HCT116 (cell line): ENCODE results near the gene TPH2. TPM values are rescaled to one million over a fixed set of nuclear protein-coding genes. Genes with fewer than 3 reads are reported as not detected.

Experiments used
- ATAC-seq: fragments of 200-7000 bp; cut with Tn5 transposase; 2 replicates; pipeline ENCODE4 v1.9.1; 2020; ENCODE audit warnings: mild to moderate bottlenecking, moderate library complexity
- BruUV-seq: library from RNA; stranded (reverse); fragments of 400-500 nt; replicated peaks from 2 replicates; lab custom pipeline; 2021; lab: Mats Ljungman, UMichigan
- CTCF ChIA-PET: fragments of 300-600 bp; sonication (Branson Sonifier 250); formaldehyde crosslinking; loops from one replicate; lab custom pipeline; 2021; ENCODE audit warnings: antibody characterized with exemption; lab: Charles Lee
- POLR2A ChIA-PET: fragments of 300-600, 350-600 bp; sonication (Branson Sonifier 250); formaldehyde crosslinking; loops from one replicate; lab custom pipeline; 2021; ENCODE audit warnings: antibody characterized with exemption; lab: Charles Lee
- RAD21 ChIA-PET, 2 experiments: fragments of 300-600 bp; sonication (Branson Sonifier 250); formaldehyde crosslinking; loops; one replicate each; lab custom pipeline; 2023; ENCODE audit warnings: low total read pairs in 2 of 2; ENCODE audit not compliant: uncharacterized antibody in 2 of 2, unreplicated experiment in 2 of 2, low non-redundant PET in 1 of 2; lab: Charles Lee
- DNase-seq: peaks from one replicate; pipeline ENCODE4 v3.0.0-alpha.2; 2010; ENCODE audit warnings: low read depth, low spot score
- H2AFZ ChIP-seq: fragments of 200-600 bp; shearing (Covaris generic), sonication (generic); 2 replicates; pipeline ENCODE4 v1.6.1; 2017; ENCODE audit warnings: low read depth, mixed run types, mixed read lengths, antibody characterized with exemption, low read length; ENCODE audit not compliant: poor library complexity, severe bottlenecking
- H3K27ac ChIP-seq: 2 replicates; pipeline ENCODE4 v1.5.1; 2012; ENCODE audit warnings: low read depth, low read length
- H3K27me3 ChIP-seq: fragments of 200-600 bp; sonication (generic); 2 replicates; pipeline ENCODE4 v1.6.1; 2016; ENCODE audit warnings: mixed run types, low read length, mixed read lengths; ENCODE audit not compliant: insufficient read depth
- H3K36me3 ChIP-seq, 2 experiments: fragments of 200-500 bp in 1 of 2; fragments of 200-600 bp in 1 of 2; sonication (Bioruptor generic) in 1 of 2; sonication (generic) in 1 of 2; 2 replicates each; pipeline versions ENCODE4 v1.5.1 to v1.6.1; 2014 to 2016; ENCODE audit warnings: low read length in 2 of 2, inconsistent platforms in 1 of 2, mixed read lengths in 1 of 2, mixed run types in 1 of 2; ENCODE audit not compliant: insufficient read depth in 2 of 2, control insufficient read depth in 1 of 2
- H3K4me1 ChIP-seq, 2 experiments: fragments of 200-600 bp in 1 of 2; sonication (generic) in 1 of 2; 2 replicates each; pipeline versions ENCODE4 v1.5.1 to v1.6.1; 2012 to 2017; ENCODE audit warnings: low read length in 2 of 2, inconsistent platforms in 1 of 2, mild to moderate bottlenecking in 1 of 2, mixed read lengths in 1 of 2, mixed run types in 1 of 2, moderate library complexity in 1 of 2; ENCODE audit not compliant: insufficient read depth in 2 of 2, control insufficient read depth in 1 of 2
- H3K4me2 ChIP-seq: fragments of 200-600 bp; sonication (generic); 2 replicates; pipeline ENCODE4 v1.6.1; 2017; ENCODE audit warnings: mixed run types, low read length, mixed read lengths
- H3K4me3 ChIP-seq, 2 experiments: fragments of 200-600 bp in 1 of 2; sonication (generic) in 1 of 2; replicated peaks in 1 of 2; 2 replicates each; pipeline ENCODE4 v1.5.1; 2011 to 2016; ENCODE audit warnings: low read length in 2 of 2, control low read depth in 1 of 2, low read depth in 1 of 2, mild to moderate bottlenecking in 1 of 2, mixed read lengths in 1 of 2, mixed run types in 1 of 2
- H3K79me2 ChIP-seq: fragments of 200-600 bp; sonication (generic); 2 replicates; pipeline ENCODE4 v1.6.1; 2017; ENCODE audit warnings: mild to moderate bottlenecking, mixed run types, low read length, moderate library complexity, mixed read lengths; ENCODE audit not compliant: insufficient read depth
- H3K9ac ChIP-seq: fragments of 200-600 bp; sonication (generic); 2 replicates; pipeline ENCODE4 v1.6.1; 2016; ENCODE audit warnings: low read length, mixed read lengths
- H3K9me2 ChIP-seq: fragments of 200-600 bp; sonication (generic), shearing (Covaris generic); 2 replicates; pipeline ENCODE4 v1.6.1; 2017; ENCODE audit warnings: mixed run types, mild to moderate bottlenecking, moderate library complexity; ENCODE audit not compliant: insufficient read depth
- H3K9me3 ChIP-seq, 2 experiments: fragments of 200-500 bp in 1 of 2; fragments of 200-600 bp in 1 of 2; sonication (Bioruptor generic) in 1 of 2; sonication (generic) in 1 of 2; 2 replicates each; pipeline ENCODE4 v1.6.1; 2014 to 2017; ENCODE audit warnings: low read length in 2 of 2, mixed read lengths in 2 of 2, inconsistent platforms in 1 of 2, low read depth in 1 of 2, mild to moderate bottlenecking in 1 of 2, mixed run types in 1 of 2, moderate library complexity in 1 of 2; ENCODE audit not compliant: control insufficient read depth in 1 of 2, insufficient read depth in 1 of 2
- H4K20me1 ChIP-seq: fragments of 200-600 bp; sonication (generic), shearing (Covaris generic); 2 replicates; pipeline ENCODE4 v1.6.1; 2017; ENCODE audit warnings: mixed run types, mild to moderate bottlenecking, moderate library complexity; ENCODE audit not compliant: insufficient read depth
- CBX3 ChIP-seq: IDR thresholded peaks from 2 replicates; pipeline ENCODE4 v1.6.1; 2012; ENCODE audit warnings: low read depth
- POLR2A ChIP-seq: IDR thresholded peaks from 2 replicates; pipeline ENCODE4 v1.7.0; 2011; ENCODE audit warnings: borderline replicate concordance; ENCODE audit not compliant: insufficient read depth, insufficient read length; ENCODE audit errors: extremely low read depth
- RAD21 ChIP-seq: IDR thresholded peaks from 2 replicates; pipeline ENCODE4 v1.6.1; 2012; ENCODE audit warnings: low read depth, mild to moderate bottlenecking
- YY1 ChIP-seq: IDR thresholded peaks from 2 replicates; pipeline ENCODE4 v1.6.1; 2011; ENCODE audit warnings: low read length, low read depth, moderate library complexity, mild to moderate bottlenecking; ENCODE audit not compliant: insufficient replicate concordance; ENCODE audit errors: extremely low read depth
- ZNF274 ChIP-seq: fragments of 200-500 bp; sonication (Bioruptor generic); IDR thresholded peaks from 2 replicates; pipeline ENCODE4 v1.6.1; 2014; ENCODE audit warnings: mild to moderate bottlenecking, low read depth, low read length, inconsistent platforms
- intact Hi-C: fragments of 100-400 bp; cut with micrococcal nuclease; formaldehyde crosslinking; loops from 2 replicates; pipeline ENCODE4 v1.10.0; 2022
- total RNA-seq: library from RNA; stranded (reverse); gene quantifications from one replicate; pipeline ENCODE4 v1.2.1, GENCODE V29; 2021; ENCODE audit not compliant: unreplicated experiment
- TF ChIP-seq, protein P1 (sequence below), 3 experiments: fragments of 200-600 bp in 1 of 3; sonication (generic) in 1 of 3; IDR thresholded peaks in 2 of 3; conservative IDR thresholded peaks in 1 of 3; 2 replicates each; pipeline ENCODE4 v1.5.1; 2012 to 2017; ENCODE audit warnings: low read depth in 2 of 3, low read length in 2 of 3, antibody characterized with exemption in 1 of 3, borderline replicate concordance in 1 of 3, control low read depth in 1 of 3, mild to moderate bottlenecking in 1 of 3, mixed read lengths in 1 of 3, mixed run types in 1 of 3, moderate library complexity in 1 of 3; ENCODE audit not compliant: insufficient read depth in 1 of 3

TPH2 gene
- total RNA-seq, 1 experiment from 2014 or later: not detected

DNA sequence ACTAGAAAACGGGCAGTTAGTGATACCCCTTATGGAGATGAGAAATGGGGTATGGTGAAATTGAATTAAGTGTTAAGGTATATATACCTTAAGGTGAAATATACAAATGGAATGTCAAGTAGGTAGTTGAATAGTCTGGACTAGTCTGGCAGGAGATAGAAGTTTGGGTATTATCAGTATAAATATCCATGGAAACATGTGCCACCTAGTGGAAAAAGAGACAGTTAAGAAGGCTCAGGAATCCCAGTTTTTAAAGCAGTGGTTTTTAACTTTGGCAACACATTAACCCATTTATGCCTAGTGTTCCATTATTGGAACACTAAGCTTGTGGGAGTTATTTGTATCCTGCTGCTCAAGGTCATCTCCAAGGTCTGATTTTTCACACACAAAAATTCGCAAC is 38.6 kb upstream of the TPH2 start:
- intact Hi-C loops: no loop called here
- H3K79me2 ChIP-seq: no peaks in the 10 kb centered on the region
- no peaks in the 10 kb centered on the region for H3K9me2 ChIP-seq
- no peak overlapping the region for H3K27ac ChIP-seq
- H3K4me1 ChIP-seq: no peaks in the 10 kb centered on the region
- ATAC-seq: peak; percentile 59; the same call in 1 of the 2 replicates
- H3K36me3 ChIP-seq: peaks cover 7% of the 10 kb centered on the region in 2 experiments; a peak in 2 of 4 replicates
- H3K9ac ChIP-seq: no peak overlapping the region
- POLR2A ChIA-PET: no interaction called here
- CTCF ChIA-PET: no interaction called here
- TF ChIP-seq, protein P1, sequence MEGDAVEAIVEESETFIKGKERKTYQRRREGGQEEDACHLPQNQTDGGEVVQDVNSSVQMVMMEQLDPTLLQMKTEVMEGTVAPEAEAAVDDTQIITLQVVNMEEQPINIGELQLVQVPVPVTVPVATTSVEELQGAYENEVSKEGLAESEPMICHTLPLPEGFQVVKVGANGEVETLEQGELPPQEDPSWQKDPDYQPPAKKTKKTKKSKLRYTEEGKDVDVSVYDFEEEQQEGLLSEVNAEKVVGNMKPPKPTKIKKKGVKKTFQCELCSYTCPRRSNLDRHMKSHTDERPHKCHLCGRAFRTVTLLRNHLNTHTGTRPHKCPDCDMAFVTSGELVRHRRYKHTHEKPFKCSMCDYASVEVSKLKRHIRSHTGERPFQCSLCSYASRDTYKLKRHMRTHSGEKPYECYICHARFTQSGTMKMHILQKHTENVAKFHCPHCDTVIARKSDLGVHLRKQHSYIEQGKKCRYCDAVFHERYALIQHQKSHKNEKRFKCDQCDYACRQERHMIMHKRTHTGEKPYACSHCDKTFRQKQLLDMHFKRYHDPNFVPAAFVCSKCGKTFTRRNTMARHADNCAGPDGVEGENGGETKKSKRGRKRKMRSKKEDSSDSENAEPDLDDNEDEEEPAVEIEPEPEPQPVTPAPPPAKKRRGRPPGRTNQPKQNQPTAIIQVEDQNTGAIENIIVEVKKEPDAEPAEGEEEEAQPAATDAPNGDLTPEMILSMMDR (IDR thresholded peaks at IDR 0.05 in 2 of 3, conservative IDR thresholded peaks at IDR 0.05 in 1 of 3; ENCODE audit: borderline replicate concordance in 1 of 3, insufficient read depth in 1 of 3, low read depth in 2 of 3, low read length in 2 of 3): peak in 2 of 3 experiments; percentile 14 to 37; a peak in 3 of 6 replicates
- TF ChIP-seq RAD21 (0 out of 2 replicates have a peak, but pooled peaks have one; percentile 38), CBX3 (no peak)
- BruUV-seq: no TSS peak
- no peak overlapping the region for H3K4me2 ChIP-seq
- DNase-seq: no peak
- H3K27me3 ChIP-seq: no peaks in the 10 kb centered on the region
- no peaks in the 10 kb centered on the region for H4K20me1 ChIP-seq
- H2AFZ ChIP-seq: no peak overlapping the region
- no peak overlapping the region for H3K4me3 ChIP-seq
- no peaks in the 10 kb centered on the region for H3K9me3 ChIP-seq
- RAD21 ChIA-PET: no interaction called here

DNA sequence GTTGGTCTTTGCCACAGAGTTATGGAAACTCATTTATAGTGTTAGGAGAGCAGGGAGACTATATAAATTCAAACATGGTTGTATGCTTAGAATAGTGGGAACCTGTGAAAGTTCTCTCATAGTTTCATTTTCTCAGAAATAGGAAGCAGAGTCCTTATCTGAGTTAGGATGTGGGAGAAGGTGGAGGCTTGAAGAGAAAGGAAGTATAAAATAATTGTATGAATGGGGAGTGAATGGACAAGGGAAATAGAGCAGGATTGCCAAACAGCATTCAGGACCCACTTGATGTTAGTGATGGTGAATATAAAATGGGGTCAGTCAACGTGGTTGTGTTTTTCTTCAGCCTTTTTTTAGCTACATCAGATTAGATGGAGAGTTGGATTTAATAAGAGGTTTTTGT is 34.0 kb upstream of the TPH2 start:
- no peak for DNase-seq

More for the DNA sequence above, 34.0 kb upstream of the TPH2 start:
- Histone ChIP-seq H3K9me3 (no peaks in the 10 kb centered on the region), H3K27ac (no peak overlapping the region), H4K20me1 (no peaks in the 10 kb centered on the region), H3K79me2 (no peaks in the 10 kb centered on the region), H3K9ac (no peak overlapping the region), H3K4me3 (no peak overlapping the region), H3K36me3 (0 out of 4 replicates have a peak, but pooled peaks cover 2 to 7% of the 10 kb centered on the region in 2 experiments), H3K9me2 (no peaks in the 10 kb centered on the region), H3K27me3 (no peaks in the 10 kb centered on the region), H2AFZ (no peak overlapping the region), H3K4me1 (no peaks in the 10 kb centered on the region), H3K4me2 (no peak overlapping the region)
- POLR2A ChIA-PET: no interaction called here
- TF ChIP-seq POLR2A (no peak), CBX3 (no peak), YY1 (no peak), ZNF274 (no peak)
- ATAC-seq: no peak
- CTCF ChIA-PET: no interaction called here
- intact Hi-C loops: no loop called here
- RAD21 ChIA-PET: no interaction called here
- BruUV-seq: no TSS peak
